Activated naive CD4-positive, alpha-beta T cell treated with Interleukin-2 at 50 U/mL for 16 hours (primary cell): ENCODE measurements around the gene NRXN3.
A peak's percentile ranks its signal among the peaks of the same experiment; 100 is the strongest.
"Not testable (repeated sequence)": the region's sequence is repeated elsewhere in the genome, so short reads cannot be mapped to it uniquely, and the experiment has no call there.

Source experiments
- DNase-seq: peaks from one replicate; pipeline ENCODE4 v3.0.0-alpha.2; 2020

The NRXN3 gene

DNA sequence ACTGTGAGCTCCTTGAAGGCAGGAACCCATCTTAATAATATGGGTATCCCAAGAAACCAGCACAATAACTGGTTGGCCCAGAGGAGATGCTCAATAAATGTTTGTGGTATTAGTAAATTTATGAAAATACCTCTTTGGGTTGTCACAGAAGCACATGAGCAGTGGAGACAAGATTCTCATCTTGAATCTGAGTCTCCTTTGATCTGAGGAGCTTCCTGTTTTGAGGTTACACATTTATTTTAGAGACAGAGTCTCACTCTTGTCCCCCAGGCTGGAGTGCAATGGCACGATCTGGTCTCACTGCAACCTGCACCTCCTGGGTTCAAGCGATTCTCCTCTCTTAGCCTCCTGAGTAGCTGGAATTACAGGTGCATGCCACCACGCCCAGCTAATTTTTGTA is 247.4 kb downstream of the NRXN3 start:
- no peak for DNase-seq

DNA sequence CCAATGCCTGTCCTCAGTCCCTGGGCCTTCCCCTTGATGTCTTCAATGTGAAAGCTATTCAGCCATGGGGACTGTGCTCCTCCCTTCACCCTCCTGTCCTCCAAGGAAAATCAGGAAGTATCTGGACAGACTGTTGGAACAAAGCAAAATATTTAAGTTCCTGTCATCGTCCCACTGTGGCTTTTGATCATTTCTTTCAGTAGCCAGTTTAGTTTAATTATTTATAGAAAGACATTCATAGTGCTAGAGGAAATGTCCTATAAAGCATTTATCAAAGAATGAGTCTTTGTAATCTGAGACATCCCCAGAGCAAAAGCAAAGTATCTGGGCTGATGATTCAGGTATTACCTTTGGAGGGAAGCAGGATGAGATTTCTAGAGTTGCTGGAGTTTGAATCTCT is 254.1 kb downstream of the NRXN3 start:
- no peak for DNase-seq

DNA sequence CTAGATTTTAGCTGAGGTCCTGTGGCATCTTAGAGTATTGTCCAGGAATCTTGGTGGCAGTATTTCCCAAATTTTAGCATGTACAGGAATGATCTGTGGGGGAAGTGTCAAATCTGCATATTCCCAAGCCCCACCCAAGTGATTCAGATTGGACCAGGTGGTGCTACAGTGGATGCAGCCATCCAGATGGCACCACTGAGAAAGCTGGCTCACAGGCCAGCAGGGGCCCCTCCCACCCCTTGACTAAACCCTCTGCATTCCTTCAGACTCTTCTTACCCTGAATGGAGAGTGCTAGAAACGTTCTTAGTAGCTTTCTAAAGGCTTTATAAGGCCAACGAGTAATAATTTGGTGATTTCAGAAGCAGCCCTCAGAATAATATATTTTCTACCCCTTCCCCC is 255.2 kb downstream of the NRXN3 start:
- DNase-seq, result no peak

DNA sequence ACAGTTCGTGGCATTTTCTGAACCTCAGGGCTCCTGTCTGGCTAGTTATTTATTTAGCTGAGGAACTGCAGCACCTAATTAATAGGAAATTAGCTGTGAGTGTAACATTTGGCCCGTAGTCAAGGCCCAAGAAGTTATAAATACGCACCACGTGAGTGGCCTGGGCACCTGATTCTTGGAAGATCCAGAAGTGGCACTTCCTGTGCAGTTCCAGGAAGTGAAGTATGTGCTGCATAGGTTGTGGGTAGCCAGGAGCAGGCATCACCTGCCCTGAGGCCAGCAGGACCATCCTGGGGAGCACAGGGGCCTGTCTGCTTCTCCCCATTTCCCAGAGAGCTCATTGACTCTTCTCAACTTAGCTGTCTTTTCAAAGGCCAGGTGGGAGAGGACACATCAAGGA is 255.6 kb downstream of the NRXN3 start:
- no peak for DNase-seq

DNA sequence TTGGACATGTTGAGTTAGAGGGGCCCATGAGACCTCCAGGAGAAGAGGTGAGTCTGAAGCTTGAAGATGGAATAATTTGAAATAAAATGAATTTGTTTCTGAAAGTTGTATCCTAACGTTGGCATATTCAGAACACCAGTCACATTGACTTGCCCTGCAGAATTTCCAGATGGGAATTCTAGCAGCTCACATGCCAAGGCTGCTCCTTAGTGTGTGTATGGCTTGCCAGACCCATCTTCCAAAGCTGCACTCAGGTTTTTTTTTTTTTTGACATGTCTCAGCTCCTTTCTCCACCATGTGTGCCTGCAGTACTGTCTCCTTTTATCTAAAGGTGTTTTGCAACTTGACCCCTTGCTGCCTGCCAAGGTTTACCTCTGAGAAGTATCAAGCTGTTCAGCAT is 261.9 kb downstream of the NRXN3 start:
- DNase-seq, result no peak

DNA sequence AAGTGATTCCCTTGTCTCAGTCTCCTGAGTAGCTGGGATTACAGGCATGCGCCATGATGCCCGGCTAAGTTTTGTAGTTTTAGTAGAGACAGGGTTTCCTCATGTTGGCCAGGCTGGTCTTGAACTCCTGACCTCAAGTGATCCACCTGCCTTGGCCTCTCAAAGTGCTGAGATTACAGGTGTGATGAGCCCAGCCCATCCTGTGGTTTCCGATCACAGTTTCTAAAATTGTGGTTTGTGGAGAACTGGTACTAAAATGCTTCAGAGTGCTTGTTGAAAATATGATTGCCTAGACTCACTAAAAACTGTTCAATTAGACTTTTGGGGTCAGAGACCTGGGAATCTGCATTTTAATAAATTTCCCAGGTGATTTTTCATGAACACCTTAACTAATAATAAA is 267.3 kb downstream of the NRXN3 start:
- not testable (repeated sequence) for DNase-seq

DNA sequence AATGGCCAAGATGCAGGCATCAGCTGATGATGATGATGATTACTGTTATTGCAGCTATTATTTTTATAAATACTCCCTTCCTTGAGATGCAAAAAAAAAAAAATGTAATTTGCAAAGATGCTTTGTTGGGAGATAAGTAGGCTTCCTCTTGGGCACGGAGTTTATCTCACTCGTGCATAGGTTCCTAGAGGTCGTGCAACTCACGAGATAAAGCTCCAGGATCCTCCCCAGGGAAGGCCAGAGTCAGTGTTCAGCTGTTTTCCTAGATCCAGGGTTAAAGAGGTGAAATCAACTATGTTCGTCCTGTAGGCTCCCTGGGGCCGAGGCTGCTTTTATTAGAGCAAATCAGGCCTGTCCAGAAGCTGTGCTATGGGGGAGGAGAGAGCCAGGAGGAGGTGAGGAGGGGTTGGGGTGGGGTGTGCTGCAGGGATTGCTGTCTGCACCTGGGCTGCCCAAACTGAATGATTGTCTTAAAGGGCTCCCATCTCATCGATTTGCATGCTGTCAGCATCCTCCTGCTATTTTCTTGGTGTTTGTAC is 270.3 kb downstream of the NRXN3 start:
- no peak for DNase-seq

DNA sequence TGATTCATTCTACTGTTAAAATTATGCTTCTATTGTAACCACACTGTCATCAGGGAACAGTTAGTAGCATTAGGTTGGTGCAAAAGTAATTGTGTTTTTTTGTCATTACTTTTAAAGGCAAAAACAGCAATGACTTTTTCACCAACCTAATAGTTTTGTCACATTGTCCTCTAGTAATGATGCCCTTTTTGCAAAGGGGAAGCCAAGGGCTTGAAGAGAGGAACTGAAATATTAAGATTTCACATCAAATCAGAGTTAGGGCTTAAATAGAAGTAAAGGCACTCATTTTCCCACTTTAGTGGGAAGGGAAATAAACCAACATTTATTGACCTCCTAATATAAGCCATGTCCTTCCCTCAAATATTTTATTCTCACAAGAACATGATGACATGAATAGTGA is 273.7 kb downstream of the NRXN3 start:
- no peak for DNase-seq

DNA sequence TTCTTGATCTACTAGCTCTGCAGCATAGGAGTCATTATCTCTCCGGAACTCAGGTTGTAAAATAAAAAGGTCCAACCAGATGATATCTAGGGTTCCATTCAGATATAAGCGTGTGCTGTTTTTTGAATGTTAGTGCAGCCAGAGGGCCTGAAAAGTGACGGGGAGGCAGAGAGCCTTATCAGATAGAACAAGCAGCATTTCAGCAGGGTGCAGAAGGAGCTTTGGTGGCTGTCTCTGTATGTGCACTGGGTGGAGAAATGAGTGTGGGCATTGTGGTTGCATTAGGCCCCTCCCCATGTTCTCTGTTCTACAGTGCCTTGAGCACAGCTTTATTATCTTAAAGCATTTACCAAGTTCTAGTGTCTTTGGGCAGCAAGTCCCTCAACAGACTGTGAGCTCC is 275.1 kb downstream of the NRXN3 start:
- no peak for DNase-seq

DNA sequence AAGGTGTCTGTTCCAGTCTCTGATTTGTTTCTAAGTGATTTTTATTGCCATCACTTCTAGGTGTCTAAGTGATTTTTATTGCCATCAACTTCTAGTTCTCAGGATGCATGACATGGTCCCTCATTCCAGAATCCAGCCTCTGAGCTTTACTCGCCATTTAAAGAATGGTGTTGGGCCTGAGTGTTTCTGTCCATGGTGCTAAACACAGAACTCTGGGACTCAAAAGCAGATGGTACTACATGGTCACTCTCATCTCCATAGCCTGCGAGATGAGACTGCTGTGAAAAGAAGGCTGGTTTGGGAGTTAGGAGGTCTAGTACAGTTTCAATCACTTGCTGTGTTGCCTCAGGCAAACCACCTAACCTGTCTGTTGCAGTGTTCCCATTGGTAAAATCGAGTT is 276.6 kb downstream of the NRXN3 start:
- no peak for DNase-seq

DNA sequence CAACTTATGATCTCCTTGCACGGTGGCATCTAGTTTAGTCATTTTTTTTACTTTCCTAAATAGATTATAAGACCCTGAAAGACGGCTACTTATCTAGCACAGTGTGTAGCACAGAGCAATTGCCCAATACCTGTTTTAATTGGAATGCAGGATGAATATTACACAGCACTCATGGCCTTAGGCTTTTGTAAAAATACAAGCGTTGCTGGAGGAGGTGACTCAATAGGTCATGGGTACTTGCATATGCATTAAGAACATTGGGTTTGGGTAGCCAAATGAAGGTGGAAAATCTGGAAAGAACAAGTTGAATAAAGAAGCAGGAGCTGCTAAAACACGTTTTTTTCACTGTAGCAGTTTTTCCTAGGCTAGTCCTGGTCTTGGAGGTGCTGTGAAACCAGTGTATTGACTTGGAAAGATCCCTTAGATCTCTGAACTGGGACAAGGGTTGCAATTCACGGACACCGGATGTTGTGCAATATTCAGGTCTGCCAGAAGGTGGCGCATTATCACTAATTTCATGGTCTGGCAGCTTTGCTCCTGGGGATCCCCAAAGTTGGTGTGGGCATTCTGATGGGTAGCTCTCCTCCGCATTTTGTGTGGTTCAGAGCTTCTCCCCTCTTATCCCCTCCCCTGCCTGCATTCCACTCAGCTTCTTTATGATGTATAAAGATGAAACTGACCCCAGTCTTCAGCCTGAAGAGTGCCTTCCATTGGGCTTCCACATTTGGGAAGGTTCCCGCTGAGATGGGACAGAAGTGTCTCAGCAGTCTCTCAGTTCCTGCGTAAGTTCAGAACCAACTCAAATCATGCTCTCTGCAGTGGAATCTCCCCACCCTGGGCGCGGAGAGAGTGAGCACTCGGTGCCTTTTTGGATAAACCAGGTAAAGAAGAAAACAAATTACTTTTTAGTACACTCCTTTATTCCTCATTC is 278.3 kb downstream of the NRXN3 start:
- peak; percentile 8 for DNase-seq

DNA sequence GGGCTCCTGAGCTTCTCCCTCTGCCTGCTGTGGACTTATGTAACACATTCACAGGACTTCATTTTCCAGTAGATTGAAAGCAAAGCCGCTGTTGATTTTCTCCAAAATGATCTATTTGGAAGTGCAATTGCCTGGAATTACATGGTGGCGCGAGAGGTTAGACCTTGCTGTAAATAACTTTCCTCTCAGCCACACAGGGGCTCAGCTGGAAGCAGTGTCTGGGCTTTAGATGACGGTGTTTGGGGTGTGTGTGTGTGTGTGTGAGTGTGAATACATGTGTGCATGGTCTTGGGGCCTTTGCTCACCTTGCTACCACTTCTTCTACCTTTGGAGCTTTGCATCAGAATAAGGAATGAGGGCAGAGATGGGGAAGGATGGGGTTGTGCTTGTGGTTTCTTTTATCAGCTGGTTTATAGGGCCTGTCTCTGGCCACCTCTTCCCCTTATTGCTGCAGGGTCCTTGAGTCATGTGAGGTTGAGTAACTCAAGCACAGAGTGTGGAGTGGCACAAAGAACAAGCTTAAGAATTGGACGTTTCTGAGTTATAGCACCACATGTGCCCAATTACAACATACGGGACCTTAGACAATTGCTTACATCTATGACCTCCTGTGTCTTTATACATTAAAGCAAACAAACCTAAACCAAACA is 280.6 kb downstream of the NRXN3 start:
- no peak for DNase-seq

DNA sequence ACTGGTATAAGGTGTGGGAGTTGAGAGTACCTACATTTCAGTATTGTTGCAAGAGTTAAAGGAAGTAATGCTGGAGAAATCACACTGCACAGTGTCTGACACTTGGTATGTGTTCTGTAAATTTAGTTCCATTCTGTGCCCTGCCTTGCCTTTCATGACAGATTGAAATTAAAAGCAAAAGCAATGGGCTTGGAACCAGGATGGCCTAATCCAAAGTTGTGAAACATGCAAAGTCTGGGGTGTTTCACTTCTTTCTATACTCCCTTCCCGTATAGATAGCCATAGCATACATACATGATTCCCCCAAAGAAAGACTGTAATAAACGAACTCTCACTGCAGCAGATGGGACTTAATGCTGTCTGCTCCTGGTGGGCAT is 281.1 kb downstream of the NRXN3 start:
- DNase-seq, result no peak

DNA sequence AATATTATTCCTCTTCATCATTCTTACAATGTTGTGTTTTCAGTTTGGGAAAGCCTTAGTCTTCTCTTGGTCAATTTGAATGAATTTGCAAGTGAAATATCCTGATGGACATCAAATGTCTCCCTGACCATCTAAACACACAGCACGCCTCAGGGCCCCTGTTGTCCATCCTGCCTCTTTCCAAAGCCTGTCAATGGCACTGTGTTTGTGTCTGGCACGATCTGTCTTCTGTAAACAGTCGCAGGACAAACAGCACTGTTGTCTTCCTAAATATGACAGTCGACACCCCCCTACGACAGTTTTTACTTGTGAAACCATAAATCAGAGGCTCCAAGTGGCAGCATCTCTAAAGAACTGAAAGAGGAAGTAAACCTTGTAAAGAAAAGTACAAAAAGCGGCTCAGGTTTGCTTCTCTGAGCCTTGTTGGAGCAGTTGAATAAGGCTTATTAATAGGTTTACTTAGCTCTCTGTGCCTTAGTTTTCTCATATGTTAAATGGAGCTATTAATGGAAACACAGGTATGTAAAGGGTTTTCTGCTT is 285.8 kb downstream of the NRXN3 start:
- no peak for DNase-seq

DNA sequence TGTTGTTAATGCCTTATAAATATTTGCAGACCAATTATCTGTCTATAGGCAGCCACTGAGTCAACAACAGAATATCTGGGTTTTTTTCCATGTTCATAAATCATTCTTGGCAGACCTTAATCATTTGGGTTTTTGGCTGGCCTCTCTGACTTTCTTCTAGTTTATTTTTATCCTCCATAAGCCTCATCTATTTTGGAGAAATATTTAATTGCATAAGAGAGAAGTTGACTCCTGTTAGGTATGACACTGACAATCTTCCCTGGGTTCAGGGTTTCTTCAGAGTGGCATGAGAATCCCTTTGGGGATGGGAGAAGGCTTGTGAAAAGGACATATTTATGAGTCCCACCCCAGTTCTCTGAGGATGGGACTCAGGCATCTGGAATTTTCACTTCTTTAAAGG is 299.8 kb downstream of the NRXN3 start:
- no peak for DNase-seq

DNA sequence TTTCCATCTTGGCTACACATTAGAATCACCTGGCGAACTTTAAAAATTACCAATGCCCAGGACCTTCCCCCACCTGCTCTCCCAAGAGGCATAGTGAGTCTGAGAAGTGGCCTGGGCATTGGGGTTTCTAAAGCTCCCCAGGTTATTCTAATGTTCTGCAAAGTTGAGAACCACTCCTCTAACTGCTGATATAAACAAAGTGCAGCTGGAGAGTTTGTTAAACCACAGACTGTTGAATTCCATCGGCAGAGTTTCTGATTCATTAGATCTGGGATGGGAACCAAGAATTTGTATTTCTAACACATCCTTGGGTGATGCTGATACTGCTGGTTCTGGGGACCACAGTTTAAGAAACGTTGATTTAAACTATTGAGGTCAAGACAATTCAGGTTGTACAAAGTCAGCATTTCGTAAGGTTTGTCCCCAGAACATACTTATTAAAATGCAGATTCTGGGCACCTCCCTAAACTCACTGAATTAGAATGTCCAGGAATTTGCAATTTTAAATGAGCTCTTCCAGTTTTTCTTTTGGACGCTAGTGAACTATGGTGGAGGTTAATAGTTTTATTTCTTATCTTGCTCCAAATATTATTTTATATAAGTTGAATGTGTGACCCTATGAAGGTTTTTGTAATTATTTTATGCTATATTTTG is 309.1 kb downstream of the NRXN3 start:
- no peak for DNase-seq

DNA sequence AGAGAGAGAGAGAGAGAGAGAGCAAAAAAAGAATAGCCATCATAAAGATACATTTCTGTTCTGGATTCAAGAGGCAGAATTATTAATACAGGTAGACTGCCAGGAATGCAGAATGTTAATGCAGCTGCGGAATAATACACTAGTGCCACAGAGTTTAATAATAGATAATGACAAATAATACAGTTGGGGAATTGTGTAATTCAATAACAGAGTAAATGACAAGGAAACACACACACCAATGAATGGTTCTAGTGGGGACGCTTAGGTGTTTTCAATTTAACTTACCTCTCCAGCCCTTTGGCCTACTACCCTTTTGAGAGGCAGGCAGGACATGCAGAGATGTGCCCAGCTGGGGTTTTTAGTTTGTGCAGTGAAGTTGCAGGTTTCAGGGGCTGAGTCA is 313.9 kb downstream of the NRXN3 start:
- DNase-seq, result no peak

DNA sequence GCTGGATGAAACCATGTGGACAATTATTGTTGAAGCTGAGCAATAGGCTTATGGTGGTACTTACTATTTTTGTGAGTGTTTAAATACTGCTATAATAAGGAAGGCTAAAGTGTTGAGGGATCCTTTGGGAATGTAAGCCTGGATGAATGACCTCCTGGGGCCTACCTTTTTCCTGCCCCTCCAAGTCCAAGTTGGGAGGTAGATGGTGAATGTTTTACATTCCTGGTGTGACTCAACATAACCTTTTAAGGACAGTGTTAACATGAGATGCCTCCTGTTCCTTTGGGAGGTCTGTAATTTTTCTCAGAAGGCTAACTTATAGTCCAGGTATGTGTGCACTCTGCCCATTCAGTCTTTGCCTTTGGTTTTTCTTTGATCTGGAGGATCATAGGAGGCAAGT is 315.9 kb downstream of the NRXN3 start:
- no peak for DNase-seq

DNA sequence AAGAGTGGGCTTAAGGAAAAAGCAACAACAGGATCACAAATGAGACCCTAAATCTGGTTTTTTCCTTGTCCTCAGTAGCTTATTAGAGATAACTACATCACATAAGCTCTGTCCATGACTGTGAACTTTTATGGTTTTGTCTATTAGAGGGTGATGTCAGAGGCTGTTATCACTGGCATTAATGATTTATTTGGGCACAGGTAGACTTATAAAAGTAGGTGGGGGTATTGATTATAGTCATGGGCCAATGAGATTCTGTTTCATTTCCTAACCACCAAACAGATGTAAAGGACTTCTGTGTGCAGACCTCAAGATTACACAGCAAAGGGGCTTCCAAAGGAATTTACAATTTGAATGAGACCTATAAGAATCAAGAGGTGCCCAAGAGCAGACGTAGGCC is 316.4 kb downstream of the NRXN3 start:
- DNase-seq, result no peak

DNA sequence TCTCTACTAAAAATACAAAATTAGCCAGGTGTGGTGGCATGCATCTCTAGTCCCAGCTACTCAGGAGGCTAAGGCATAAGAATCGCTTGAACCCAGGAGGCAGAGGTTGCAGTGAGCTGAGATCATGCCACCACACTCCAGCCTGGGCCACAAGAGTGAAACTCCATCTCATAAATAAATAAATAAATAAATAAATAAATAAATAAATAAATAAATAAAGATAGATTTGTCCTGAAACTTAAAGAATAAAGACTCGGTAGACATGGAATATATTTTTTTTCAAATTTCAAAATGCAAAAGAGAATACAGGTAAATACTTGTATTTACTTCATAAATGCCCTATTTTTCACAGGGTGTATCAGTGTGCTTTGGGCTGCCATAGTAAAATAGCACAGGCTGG is 317.4 kb downstream of the NRXN3 start:
- DNase-seq, result not testable (repeated sequence)

DNA sequence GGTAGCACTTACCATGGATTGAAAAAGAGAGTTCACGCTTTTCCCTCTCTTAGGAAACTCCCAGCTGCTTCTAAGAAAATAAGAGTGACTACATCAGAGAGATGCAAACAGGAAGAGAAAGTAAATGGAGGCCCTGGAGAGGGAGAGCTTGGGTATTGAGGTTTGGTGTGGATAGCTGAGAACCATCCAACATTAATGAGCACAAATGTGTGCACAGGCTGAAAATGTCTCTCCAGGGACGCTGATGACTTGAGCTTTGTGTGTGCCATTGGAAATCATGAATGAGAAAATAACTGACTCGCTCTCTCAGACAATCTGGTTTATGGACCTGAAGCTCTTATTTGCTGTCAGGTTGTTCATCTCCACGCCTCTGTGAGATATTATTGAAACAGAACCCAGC is 318.8 kb downstream of the NRXN3 start:
- no peak for DNase-seq

DNA sequence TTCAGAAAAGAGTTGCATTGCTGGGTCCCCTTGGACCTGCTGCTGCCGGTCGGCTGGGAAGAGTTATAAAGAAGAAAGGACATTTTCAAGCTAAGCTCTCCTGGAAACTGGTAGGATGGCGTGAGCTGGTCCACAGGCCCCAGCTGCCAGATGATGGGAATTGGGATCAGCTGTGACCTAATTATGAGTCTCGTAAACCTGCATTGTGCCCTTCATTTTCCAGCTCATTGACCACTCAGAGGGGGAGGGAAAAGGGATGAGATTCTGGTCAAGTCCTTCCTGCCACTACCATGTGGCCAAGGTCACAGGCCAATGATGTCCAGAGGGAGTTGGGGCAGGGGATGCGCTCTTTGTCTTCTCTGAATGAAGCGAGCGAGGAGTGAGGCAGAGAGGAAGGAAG is 320.9 kb downstream of the NRXN3 start:
- no peak for DNase-seq

DNA sequence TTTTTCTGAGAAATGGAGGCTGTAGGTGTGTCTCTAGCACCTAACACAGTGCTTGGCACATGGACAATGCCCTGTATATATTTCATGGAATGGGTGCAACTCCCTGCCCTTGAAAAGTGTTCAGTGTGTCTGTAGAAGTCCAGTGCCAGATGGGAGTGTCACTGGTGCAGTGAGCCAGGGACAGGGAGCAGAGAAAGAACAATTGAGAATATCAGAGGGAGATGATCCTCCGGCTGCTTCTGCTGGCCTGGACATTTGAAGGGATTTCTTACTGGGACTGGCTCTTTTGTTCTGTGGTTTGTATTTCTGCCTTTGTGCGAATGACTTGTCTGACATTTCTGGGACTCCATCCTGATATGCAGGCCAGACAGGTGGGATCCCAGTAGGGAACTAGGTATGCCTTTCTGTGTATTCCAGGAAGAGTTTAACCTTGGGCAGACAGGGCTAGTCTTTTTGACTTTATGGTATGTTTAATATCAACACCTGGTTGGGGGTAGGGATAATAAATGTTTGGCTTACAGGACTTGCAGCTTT is 328.0 kb downstream of the NRXN3 start:
- DNase-seq, result no peak
